SJSA1 (cell line): Measurements from ENCODE around the gene PRRX2. TPM values are rescaled to one million over a fixed set of nuclear protein-coding genes. Genes with fewer than 3 reads are reported as not detected.

ENCODE experiments used
- DNase-seq, 2 experiments: peaks; one replicate each; pipeline ENCODE4 v3.0.0-alpha.2; 2015 to 2020; ENCODE audit warnings: low spot score in 2 of 2, low read depth in 1 of 2
- H3K27ac ChIP-seq: fragments of 250-450 bp; sonication (Bioruptor Pico); 2 replicates; pipeline ENCODE4 v1.5.1; 2020; ENCODE audit warnings: mild to moderate bottlenecking, moderate library complexity
- H3K27me3 ChIP-seq: fragments of 250-450 bp; sonication (Bioruptor Pico); replicated peaks from 2 replicates; pipeline ENCODE4 v1.5.1; 2020; ENCODE audit warnings: mild to moderate bottlenecking, moderate library complexity
- H3K36me3 ChIP-seq: fragments of 250-450 bp; sonication (Bioruptor Pico); 2 replicates; pipeline ENCODE4 v1.5.1; 2020; ENCODE audit warnings: mild to moderate bottlenecking
- H3K4me1 ChIP-seq: fragments of 250-450 bp; sonication (Bioruptor Pico); replicated peaks from 2 replicates; pipeline ENCODE4 v1.6.1; 2021; ENCODE audit warnings: mild to moderate bottlenecking
- H3K4me3 ChIP-seq: fragments of 250-450 bp; sonication (Bioruptor Pico); 2 replicates; pipeline ENCODE4 v1.5.1; 2020; ENCODE audit warnings: mild to moderate bottlenecking
- H3K9me3 ChIP-seq: fragments of 250-450 bp; sonication (Bioruptor Pico); replicated peaks from 2 replicates; pipeline ENCODE4 v1.5.1; 2020; ENCODE audit warnings: mild to moderate bottlenecking
- total RNA-seq: library from RNA; depleted of rRNA; stranded (reverse); fragments of >200 nt; shearing (Covaris generic); gene quantifications from 2 replicates; pipeline ENCODE4 v1.2.3, GENCODE V29; 2014; rRNA removed

Gene PRRX2
- total RNA-seq, 1 experiment from 2014 or later = 9.8 TPM

- H3K27me3 ChIP-seq = no peaks in the 10 kb centered on the region
- DNase-seq = no peak
- no peaks in the 10 kb centered on the region for H3K36me3 ChIP-seq
- H3K4me1 ChIP-seq = peaks cover 8% of the 10 kb centered on the region
- H3K9me3 ChIP-seq = no peaks in the 10 kb centered on the region
- no peak overlapping the region for H3K27ac ChIP-seq
- H3K4me3 ChIP-seq = no peak overlapping the region
These were observed 105.3 kb downstream of the PRRX2 start for GRCh38 chr9:129770741-129771140.

Other genes starting within 250 kb of the PRRX2 start
- gene C9orf50, start 44.5 kb upstream of the PRRX2 start, total RNA-seq = not detected in 2 replicates
- gene NTMT1, start 39.5 kb upstream of the PRRX2 start, total RNA-seq = 30.8 and 35.9 TPM in 2 replicates
- 14.5 and 14.9 TPM in 2 replicates for gene ASB6, start 23.5 kb upstream of the PRRX2 start, total RNA-seq
- gene PTGES, start 87.4 kb downstream of the PRRX2 start, total RNA-seq = 2.4 and 5.4 TPM in 2 replicates
- 24.9 and 38.3 TPM in 2 replicates for gene TOR1B, start 137.5 kb downstream of the PRRX2 start, total RNA-seq
- 29.4 and 42.8 TPM in 2 replicates for gene TOR1A, start 158.5 kb downstream of the PRRX2 start, total RNA-seq
- gene C9orf78, start 169.6 kb downstream of the PRRX2 start, total RNA-seq = 56.2 and 59.3 TPM in 2 replicates
- gene USP20, start 169.8 kb downstream of the PRRX2 start, total RNA-seq = 2.1 and 3.4 TPM in 2 replicates